NCI-H146 treated with DMSO at 0.1 percent for 48 hours (cell line): Measurements from ENCODE around the gene LRP2BP.
A peak's percentile ranks its signal among the peaks of the same experiment; 100 is the strongest.

Source experiments
- DNase-seq: peaks from one replicate; lab custom pipeline; 2025; ENCODE audit not compliant: unreplicated experiment; lab: John Stamatoyannopoulos, UW

The LRP2BP gene

GRCh38 chr4:185395956-185396723 lies 416 bp upstream of the LRP2BP start:
- peak; percentile 84 for DNase-seq

DNA sequence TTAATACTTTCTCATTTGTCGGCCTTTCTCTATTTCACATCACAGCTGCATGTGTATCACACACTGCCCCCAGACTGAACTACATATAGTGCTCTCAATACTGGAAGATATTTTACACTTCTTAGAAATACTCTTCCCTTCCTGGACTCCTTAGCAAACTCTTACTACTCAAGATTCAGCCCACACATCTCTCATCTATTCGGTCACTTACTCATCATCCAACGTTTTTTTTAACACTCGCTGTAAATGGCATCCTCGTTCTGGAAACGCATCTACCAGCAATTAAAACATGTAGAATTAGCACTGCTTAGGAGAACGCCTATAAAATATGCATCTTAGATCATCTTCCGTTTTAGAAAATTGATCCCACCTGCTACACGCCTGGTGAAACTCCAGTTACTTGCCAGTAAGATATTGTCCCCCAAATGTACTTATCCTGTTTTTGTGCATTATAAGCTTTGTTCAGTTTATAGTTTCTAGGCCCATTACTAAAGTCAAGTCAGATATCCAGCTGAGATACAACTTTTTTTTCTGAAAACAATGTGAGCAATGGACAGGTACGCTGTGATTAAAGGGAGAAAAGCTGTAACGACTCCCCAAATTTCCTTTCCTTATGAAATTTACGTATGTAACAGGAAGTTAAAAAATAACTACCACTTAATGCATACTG lies 1.0 kb downstream of the LRP2BP start:
- no peak for DNase-seq

GRCh38 chr4:185392156-185392555 lies 3.6 kb downstream of the LRP2BP start:
- no peak for DNase-seq

DNA sequence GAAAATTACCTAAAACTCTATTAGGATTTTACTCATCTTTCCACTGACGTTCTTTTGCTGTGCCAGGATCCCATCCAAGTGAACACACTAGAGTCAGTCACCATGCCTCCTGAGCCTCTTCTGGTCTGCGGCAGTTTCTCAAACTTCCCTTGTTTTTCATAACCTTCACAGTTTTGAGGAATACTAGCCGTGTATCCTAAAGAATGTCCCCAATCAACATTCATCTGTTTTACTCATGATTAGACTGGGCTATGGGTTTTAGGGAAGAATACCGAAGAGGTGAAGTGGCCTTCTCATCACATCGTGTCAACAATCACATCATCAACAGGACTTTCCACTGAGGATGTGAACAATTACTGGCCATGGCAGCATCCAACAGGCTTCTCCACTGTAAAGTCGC lies 4.8 kb downstream of the LRP2BP start:
- no peak for DNase-seq

GRCh38 chr4:185387957-185388356 lies 7.8 kb downstream of the LRP2BP start:
- no peak for DNase-seq

- DNase-seq = no peak
Observed at GRCh38 chr4:185384930-185385331, 10.8 kb downstream of the LRP2BP start.

DNA sequence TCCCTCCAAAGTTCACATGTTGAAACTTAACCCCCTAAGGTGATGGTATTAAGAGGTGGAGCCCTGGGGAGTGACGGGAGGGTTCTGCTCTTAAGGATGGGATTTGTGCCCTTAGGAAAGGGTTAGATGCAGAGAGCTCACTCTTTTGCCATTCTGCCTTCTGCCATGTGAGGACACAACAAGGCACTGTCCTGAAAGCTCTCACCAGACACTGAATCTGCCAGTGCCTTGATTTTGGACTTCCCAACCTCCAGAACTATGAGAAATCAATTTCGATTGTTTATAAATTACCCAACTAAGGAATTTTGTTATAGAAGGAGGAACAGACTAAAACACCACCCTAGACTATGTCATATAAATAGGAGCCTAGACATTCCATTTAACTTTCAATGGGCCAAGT lies 11.7 kb downstream of the LRP2BP start:
- no peak for DNase-seq

GRCh38 chr4:185383451-185383850 lies 12.3 kb downstream of the LRP2BP start:
- DNase-seq = no peak

GRCh38 chr4:185382754-185383153 lies 13.0 kb downstream of the LRP2BP start:
- DNase-seq = no peak

GRCh38 chr4:185381288-185382196 lies 14.2 kb downstream of the LRP2BP start:
- DNase-seq = no peak

- DNase-seq = no peak
Observed at GRCh38 chr4:185380320-185380719, 15.4 kb downstream of the LRP2BP start.

DNA sequence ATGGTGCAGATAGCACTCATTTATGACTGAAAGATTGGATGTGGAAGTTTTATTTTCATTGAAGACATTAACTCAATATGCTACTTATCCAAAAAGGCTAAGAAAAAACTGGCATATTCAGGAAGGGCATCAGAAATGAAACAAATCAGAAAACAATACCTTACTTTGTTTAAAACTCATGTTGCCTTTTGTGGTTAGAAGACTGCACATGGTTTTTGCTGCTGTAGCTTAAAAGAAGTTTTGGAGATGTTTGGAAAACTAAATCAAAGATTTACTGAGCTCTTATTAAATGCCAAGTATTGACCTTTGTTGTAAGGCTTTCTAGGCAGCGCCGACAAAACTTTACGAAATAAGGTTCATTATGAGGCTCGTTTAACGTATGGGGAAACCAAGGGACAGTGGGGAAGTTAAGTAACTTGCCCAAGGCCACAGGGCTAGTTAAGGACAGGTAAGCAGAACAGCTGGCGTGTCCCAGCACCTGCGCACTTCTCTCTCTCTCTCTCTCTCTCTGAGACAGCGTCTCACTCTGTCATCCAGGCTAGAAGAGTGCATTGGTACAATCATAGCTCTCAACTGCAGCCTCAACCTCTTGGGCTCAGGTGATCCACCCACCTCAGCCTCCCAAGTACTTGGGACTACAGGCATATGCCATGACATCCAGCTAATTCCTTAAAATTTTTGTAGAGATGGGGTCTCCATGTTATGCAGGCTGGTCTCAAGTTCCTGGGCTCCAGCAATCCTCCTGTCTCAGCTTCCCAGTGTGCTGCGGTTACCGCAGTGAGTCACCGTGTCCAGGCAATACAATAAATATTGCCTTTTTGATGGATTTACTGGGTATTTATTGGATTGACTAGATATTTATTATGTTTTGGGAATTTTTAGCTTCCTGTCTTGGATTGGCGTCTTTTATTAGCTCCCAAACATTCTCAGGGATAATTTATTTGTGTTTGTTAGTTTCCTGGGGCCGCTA lies 16.1 kb downstream of the LRP2BP start:
- no peak for DNase-seq

DNA sequence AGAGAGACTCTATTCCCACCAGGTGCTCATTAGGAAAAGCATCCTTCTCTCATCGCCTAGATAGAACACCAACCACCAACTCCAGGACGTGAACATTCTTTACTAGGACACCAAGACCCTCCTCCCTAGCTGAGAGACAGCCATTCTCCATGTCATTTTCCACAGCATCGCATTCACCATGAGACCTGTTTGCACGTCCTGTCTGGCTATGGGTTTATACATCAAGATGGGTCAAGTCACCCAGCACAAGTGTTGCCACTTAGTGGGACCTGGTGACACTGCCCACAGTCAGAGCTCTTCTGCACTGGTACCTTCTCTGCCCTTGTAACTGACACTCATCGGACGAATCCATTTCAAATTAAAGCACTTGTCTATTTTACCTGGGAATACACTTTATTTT lies 17.5 kb downstream of the LRP2BP start:
- DNase-seq = no peak

DNA sequence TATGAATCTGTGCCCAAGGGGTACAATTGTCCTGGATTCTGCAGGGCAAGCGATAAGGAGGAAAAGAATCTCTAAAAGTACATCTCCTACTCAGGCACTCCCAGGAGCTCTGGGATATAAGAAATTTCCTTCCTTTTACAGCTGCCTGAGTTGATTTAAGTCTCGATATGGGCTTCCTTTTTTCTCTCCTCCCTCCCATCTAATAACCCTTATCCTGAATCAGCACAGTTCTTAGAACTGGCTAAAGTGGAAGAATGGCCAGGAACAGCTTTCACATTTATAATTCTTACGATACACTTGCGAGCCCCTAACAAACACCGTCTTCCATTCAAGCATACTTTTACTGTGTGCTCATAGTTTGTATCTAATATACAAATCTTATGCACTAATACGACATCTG lies 21.2 kb downstream of the LRP2BP start:
- no peak for DNase-seq

DNA sequence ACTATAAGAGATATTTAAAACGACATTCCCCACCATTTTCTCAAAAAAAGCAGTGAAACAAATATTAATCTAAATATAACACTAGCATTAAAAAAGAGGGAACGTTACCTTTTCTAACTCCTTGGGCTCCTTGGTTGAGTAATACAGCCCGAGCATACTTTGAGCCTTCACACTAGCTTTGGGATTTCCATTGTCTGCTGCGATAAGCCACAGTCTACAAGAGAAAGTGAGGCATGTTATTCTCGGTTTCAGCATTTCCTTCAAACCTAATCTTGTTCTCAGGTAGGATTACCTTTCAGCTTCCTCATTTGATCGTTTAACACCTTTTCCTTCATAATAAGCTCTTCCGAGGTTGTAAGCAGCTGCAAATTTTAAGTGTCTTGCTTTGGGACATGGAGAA lies 21.7 kb downstream of the LRP2BP start:
- no peak for DNase-seq

DNA sequence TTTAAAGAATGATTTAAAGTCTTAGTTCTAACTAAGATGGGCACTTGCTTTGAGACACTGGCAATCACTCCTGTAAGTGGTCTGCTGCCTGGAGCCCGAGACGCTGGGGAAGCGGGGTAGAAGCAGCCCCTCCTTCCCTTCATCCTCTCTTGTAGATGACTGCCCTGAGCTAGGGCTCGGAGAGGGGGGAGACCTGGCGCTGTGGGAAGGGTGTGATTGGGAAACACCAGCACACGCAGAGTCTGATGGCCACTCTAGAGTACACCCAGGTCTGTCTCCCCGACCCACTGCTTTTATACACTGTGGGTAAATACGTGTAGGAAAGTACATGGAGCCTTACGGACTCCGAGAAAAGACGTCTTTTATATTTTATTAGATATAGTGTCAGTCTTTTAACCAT lies 24.0 kb downstream of the LRP2BP start:
- DNase-seq = no peak

GRCh38 chr4:185370268-185370949 lies 25.3 kb downstream of the LRP2BP start:
- no peak for DNase-seq

DNA sequence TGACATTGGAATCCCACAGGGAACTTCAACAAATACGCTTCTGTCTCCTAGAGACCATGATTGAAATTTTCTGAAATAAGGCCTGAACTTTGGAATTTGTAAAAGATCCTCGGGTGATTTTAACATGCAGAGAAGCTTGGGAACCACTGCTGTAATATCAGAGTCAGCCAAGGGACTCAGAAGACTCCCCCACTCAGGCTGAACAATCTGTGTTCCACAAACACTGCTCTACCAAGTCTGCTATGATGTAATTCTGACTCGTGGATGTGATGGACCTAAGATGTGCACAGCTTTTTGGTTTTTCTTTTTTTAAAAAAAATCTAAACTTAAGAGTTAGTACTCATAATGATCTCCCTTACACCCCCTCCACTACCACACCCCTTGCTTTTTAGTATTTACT lies 26.0 kb downstream of the LRP2BP start:
- no peak for DNase-seq

GRCh38 chr4:185364886-185365285 lies 30.8 kb downstream of the LRP2BP start:
- DNase-seq = no peak

GRCh38 chr4:185363251-185363650 lies 32.5 kb downstream of the LRP2BP start:
- DNase-seq = no peak
